CD1c-positive myeloid dendritic cell (primary cell): ENCODE data around the gene BMPER.

ENCODE experiments used
- DNase-seq: peaks from one replicate; pipeline ENCODE4 v3.0.0-alpha.2; 2016; ENCODE audit errors: extremely low spot score

BMPER gene

DNA sequence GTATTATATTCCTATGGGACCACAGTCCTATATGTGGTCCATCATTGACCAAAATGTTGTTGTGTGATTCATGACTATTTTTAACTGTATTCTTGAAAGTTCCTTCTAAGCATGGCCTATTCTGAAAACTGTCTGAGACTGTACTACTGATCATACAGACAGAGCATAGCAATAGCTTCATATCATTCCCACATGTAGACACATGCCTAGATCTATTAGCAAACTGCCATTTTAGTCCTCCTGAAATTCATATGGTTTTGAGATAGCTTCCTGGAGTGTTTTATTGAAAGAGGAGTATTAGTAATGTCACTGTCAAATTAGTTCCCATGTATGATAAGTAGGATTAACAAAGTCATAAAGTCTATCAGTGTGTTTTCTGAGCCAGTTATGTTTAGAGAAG lies 157.5 kb downstream of the BMPER start:
- DNase-seq, result no peak

DNA sequence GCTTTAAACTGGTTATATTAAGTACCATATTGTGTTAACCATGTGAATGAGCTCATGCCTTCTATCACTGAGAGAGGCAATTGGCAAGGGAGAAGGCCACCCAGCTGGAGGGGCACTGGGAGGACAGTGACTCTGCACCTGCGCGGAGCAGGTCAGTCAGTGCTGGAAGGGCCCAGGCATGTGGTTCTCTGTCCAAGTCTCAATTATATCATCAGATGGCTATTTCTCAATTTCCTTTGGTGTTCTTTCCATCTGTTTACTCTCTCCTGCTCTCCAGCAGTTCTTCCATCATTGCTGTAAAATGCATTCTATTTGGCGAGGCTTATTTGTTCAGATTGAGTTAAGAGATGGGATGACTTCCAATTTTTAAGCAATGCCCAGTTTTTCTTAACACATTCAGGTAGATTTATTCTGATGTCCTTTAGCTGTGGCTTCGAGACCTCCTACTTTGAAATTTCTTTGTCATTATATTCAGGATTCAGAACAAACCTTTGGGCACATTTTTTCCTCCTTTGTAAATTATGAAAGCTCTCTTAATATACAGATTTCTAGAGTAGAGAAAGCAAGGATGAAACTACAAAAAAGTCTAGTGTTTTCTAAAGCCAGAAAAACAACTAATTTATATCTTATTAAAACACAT lies 159.3 kb downstream of the BMPER start:
- DNase-seq, result no peak

DNA sequence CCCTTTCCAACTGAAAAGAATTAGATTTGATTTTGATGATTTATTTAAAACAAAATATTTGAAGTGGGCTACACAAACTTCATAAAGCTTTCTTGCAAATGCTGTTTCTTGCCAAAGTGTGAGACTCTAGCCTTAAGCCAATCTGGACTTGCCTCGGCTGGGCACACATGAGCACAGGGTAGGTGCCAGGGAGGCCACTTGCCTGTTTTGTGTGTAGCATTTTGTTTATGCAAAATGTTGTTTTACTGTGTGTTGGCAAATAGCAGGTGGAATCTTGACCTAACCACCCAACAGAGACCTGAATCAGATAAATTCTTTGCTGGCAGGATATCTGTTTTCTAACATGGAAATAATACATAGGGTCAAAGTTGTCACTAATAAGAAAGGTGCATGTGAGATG lies 161.1 kb downstream of the BMPER start:
- DNase-seq, result no peak

DNA sequence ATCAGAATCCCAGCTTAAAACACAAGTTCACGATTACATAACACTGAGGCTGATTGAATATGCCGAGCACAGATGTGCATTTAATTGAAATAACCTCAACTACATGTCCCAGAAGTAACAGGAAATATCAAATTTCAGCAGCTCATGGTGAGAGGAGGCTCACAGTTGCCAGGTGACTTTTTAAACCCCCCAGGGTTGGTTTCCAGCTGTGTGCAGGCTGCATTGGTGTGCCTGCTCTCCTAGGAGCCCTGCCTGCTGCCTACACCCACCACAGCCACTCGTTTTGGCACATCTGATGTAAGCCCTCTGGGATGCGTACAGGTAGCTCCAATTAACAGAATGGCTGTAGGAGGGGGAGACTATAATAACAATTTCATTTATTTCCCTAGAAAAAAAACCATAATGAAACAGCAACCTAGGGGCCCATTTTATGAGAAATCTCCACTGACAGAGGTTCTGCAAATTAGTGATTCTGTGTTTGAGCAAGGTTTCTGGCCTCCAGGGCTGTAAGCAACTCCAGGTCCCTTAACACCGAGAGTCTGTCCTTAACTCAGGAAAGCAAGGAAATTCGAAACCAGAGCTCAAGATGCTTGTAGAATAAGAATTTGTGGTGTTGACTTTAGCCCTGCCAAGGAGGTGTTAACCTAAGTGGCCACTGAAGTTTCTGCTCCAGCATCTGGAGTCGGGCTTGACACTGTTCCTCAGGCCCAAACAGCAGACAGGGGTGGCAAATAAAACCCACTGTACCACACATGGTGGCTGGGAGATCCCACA lies 161.9 kb downstream of the BMPER start:
- no peak for DNase-seq

DNA sequence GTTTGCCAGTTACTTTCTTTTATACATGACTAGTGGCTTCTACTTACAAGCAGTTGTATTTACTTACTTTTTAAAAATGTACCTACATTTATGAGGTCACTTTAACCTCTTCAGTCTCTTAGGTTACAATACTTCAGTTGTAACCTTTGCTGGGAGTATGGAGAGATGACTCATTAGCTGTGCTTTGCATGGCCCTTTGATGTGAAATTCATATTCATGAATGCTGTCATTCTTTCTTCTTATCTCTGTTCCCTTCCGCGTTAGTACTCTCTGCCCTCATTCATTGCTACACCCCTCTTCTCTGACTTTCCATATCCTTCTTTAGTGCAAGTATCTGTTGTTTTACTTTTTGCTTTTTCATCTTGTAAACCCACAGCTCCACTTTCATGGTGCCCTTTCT lies 164.3 kb downstream of the BMPER start:
- DNase-seq, result no peak

DNA sequence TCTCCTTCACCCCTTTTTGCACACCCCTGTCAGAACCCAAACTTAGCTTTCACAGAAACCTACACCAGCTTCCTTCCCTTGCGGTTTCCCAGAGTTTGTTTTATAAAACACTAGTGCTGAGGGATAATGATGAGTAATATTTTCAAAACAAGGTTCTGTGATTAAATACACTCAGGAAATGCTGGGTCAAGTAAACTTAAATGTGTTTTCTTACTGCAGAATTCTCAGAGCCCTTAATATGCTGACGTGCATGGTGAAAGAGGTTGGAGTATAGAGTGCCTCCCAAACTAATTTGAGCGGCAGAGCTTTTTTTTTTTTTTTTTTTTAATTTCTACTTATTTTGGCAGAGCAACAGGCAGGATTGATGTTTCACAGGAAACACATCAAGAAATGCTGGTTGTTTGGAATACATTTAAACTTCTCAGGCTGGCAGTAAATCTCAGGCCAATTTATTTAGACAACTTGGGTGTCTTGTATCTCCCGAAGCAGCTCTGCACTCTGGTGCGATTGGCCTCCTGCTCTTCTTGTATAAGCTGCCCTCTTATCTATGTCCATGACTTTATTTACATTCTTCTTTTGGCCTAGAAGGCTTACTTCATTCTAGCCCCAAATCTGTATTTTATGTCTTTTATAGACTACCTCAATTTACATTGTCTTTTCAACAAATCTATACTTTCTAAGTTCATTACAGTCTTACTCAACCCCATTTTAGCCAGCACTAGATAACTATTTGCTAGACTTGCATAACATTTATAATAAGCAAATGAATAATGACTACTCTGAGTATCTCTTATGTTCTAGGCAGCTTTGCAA lies 165.4 kb downstream of the BMPER start:
- DNase-seq, result no peak

DNA sequence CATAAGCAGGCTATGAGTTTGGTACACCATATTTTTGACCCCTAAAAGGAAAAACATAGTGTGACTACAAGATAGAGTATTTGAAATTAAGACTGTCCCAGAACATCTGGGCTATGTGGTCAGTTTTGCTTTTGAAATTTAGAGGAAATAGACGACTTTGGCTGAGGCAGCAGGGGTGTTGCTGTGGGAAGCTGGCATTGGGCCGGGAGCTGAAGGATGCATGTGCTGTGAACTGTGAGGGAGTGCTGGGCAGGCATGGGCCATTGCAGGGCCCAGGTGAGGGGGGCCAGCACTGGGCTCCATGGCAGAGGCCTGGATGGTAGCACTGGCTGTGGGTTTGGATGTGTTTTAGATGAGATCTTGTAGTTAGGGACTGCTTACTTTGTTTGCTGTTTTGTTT lies 168.3 kb downstream of the BMPER start:
- DNase-seq, result no peak

DNA sequence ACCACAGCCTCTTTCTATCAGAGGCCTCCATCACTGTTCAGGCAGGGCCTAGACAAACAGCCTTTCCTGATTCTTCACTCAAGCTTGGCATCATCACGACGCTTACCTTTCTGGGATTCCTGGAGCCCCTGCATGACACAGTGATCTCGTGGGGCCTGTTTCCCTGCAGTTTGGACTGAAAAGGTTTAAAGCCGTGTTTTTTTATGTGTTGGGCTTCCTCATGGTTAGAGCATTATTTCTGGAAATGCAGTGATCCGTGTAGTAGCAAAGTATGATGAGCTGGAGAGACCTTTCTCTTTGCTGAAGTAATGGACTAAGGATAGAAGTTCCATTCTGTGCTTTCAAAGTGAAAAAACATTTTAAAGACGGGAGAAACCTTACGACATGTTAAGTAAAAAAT lies 169.1 kb downstream of the BMPER start:
- no peak for DNase-seq

DNA sequence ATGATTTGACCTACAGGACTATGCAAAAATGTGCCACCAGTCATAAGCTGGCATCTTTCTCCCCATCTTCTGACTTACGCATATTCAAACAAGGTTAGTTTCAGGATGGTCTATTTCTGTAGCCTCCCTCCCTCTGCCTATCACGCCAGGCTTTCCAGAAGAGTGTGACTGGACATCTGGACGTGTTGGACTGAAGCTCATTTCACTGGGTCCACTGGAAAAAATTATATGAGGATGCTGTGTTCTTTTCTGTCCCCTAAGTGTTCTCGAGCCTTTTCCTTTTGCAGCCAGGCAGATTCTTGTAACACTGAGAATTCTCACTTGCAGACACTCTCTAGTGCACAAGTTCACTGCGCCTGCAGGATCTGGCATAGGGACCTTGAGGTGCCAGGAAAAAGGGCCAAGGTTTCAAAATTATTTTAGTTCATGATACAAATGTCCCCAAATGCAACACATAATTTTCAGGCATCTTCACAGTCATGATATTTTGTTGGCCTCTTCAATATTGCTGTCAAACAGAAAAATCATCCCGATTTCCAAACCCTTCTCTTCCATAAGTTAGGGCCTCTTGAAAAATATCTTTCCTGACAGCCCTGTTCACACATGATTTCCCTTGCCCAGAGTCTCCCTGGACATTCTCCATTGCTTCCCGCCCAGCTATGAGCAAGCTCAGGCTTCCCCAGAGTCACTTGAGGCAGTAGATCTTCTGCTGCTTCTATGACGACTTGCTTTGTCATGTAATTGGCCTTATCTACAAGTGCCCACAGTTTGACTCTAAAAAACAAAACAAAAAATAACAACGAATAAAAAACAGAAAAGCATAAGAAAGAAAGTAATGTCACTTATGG lies 170.4 kb downstream of the BMPER start:
- no peak for DNase-seq

DNA sequence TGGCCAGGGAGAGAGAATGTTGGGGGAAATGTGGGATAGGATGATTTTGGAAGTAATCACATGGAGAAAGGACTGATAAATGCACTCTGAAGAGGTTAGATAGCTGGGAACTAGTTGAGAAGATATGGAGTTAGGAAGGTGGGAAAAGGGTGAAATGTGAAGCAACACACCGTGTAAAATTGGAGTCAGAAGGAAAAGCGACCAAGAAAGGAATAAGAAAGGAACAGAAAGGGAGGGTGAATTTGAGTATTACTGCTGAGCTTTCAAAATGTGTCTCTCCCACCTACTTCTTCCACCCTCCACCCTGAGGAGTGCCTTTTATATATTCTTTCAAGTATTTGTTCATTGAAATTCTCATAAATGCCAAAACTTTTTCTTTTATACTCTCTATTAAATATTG lies 171.8 kb downstream of the BMPER start:
- no peak for DNase-seq

DNA sequence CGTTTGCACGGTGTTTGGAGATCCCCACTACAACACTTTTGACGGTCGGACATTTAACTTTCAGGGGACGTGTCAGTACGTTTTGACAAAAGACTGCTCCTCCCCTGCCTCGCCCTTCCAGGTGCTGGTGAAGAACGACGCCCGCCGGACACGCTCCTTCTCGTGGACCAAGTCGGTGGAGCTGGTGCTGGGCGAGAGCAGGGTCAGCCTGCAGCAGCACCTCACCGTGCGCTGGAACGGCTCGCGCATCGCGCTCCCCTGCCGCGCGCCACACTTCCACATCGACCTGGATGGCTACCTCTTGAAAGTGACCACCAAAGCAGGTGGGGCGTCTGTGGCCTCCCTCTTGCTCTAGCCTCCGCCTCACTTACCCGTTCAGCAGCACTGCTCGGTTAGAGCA lies 173.5 kb downstream of the BMPER start:
- no peak for DNase-seq

DNA sequence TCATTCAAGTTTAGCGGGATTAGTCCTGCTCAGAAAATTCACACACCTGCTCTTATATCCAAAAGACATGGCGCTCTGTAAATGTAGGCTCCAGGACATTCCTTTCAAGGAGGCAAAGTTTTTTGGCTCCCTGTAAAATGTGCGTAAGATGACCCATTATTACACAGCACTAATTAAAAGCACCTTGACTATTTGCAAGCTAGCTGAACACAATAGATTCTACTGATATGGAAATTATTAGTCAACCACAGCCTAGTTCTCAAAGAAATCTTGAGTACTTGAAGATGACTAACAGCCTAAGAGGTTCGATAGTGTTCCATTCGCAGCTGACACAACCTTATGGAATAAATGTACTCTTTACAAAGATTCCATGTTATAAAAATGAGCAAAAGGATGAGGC lies 175.2 kb downstream of the BMPER start:
- no peak for DNase-seq

DNA sequence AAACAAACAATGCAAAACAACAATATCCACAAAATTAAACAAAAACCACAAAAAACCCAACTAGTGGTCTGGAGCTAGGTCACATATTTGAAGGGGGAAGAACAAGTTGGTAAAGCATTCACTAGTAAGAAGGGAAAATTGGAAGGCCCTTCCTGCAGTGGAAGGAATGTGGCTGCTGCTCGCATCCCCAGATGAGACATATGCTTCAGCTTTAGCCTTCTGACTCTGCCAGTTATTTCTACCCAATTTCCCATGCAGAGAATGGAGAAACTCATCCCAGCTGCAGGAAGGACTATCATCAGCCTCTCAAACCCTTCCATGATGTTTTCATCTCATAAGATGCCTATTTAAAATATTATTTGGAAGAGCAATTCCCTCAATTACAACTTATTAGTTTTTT lies 176.6 kb downstream of the BMPER start:
- DNase-seq, result no peak

DNA sequence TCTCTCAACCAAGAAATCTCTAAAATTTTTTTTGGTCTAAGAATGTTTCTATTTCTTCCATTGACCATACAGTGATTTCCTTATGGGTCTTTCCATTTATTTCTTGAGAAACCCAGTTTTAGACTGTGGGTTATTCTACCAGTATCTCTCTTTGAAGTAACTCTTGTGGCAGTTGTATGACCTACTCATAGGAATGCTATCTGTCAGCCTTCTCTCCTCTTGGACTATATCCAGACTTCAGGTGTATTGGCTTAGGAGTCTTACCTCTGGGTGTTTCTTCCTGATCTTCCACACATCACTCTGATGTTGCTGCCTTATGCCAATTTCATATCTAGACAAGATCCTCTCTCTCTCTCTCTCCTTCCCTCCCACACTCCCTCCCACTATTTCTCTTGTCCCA lies 178.1 kb downstream of the BMPER start:
- DNase-seq, result no peak

DNA sequence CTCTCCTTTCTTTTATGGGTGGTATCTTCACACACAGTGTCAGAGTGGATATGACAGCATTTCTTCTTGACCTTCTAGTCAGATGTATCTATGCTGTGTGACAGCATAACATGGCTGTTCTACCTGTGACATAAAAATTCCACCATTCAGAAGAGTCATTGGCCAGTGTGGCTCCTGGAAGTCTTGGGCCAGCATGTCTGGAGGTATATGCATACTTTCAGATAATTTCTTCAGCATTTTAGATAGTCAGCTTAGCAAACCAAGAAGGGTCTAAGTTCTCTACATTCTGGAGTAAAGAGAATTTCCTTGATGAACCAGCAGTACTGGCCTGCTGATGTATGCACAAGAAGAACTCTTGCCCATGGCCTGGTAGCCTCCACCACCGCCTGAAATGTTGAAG lies 179.3 kb downstream of the BMPER start:
- no peak for DNase-seq

DNA sequence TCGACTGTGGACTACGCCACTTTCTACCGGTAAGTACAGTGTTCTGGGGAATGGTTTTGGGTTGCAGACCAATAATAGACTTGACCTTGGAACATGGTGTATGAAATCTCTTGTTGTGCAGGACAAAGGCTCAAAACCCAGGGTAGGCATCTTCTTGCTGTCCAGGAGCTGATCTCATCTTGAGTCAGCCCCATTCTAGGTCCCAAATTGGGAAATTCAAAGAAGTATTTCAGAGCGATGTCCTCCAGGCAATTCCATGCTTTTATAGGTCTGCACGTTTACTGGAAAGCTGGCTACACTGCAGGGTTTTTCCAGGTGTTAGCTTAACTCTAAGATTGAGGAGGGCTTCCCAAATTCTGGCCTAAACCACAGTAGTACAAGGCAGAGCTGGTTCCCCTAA lies 180.7 kb downstream of the BMPER start:
- DNase-seq, result no peak

DNA sequence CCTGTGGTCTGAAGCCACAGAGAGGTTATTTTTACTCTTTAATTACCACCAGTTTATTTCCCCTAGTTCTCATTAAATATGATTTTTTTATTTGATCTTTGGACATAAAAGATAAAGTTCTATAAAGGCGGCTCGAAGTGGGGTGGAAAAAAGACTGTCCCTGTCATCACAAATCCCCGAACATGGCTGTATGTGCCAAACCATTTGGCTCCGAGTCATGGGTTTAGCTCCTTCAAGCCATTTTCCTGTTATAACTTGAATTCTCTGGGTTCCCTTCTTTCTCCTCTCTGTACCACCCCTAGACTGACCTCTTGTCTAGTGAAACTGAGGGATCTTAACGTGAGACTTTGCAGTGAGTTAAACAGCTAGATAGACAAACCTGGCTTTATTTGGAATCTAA lies 181.6 kb downstream of the BMPER start:
- DNase-seq, result no peak

DNA sequence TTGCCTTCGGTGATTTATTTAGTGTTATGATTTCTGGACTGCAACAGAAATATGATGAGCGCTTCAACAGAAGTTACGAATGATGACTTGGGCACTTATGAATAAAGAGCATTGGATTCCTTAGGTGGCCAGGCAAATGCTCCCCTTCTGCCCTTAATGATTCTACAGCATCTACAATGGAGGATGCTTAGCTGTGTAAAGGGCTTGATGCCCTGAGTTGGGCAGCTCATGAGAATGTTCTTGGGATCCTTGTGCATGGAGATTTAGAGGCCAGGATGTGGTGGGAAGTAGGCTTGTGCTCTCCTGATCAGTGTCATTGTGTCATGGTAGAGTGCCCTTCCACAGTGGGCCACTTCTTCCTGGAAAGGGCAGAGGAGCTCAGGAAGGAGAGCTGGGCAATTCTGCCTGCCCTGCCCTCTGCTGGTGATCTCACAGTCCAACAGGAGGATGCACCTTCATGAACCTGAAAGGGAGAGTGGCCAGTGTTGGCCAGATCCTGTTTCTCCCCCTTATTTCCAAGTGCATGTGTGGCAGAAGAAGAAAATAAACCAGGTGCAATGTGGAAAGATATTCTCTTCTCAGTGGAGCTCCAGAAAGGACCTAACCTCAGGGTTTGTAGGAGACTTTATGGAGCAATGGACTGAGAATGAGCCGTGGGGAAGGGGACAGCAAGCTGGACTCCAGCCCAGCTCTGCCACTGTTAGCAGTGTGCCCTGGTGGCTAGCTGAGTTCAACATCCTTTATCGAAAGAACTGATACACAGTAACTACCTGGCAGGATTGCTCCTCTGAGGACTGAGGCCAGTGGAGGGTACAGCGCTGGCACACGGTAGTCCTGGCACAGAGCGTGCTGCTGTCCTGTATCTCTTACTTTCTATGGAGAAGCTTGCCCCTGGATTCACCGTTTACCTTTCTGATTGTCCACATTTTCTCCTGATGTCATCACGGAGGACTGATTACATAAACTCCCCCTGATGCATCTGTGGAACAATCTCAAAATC lies 182.9 kb downstream of the BMPER start:
- DNase-seq, result no peak

DNA sequence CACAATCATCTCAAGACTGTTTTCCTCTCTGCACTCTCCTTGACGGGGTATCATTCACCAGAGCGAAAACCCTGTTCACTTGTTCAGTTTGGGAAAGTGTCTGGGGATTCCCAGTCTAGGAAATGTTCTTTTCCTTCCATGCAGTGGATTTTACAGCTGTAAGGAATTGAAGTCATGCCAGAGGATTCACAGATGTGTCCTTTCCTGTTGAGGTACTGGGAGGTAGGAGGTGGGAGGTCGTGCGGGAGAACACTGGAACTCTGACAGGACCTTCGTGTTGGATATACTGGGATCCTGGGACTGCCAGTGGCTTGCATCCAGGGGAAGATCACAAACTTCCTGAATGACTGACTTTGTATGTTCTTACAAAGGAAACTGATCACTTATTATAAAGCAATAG lies 185.5 kb downstream of the BMPER start:
- DNase-seq, result no peak

DNA sequence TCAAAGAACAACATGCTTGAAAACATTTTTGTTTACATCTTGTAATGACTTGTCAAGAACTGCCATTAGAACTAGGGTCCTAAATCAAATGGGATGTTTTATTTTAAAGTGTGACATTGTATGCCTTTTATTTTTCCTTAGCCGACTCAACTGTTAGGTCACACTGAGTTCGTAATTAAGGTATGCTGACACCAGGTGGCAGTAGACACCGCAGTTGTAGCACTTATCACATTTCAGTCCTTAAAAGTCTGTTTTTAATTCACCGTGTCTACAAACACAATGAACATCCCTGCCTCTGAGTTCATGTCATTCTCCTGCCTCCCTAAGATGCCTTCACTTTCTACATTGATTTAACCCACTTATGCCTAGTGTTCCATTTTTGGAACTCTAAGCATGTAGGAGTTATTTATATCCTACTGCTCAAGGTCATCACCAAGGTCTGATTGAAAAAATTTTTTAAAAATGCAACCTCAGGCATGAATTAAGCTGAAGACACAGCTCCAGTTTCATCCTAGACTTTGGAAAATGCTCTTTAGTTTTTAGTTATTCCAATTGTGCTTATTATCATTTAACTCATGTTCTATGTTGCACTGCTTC lies 186.1 kb downstream of the BMPER start:
- no peak for DNase-seq
